K562 (cell line): Measurements from ENCODE around the gene SNX9. TPM values are rescaled to one million over a fixed set of nuclear protein-coding genes. Genes with fewer than 3 reads are reported as not detected.

ENCODE experiments used
- ATAC-seq: fragments of 200-7000 bp; cut with Tn5 transposase; 3 replicates; pipeline ENCODE4 v1.9.1; 2020; ENCODE audit warnings: moderate library complexity
- BruUV-seq: library from RNA; stranded (reverse); fragments of 400-500 nt; replicated peaks from 2 replicates; lab custom pipeline; 2021; lab: Mats Ljungman, UMichigan
- CTCF ChIA-PET: fragments of 300-600 bp; formaldehyde crosslinking; extraction: SDS; loops from one replicate; lab custom pipeline; 2021; ENCODE audit warnings: low intra/inter-chr PET ratio; lab: Yijun Ruan, JAX
- POLR2A ChIA-PET: fragments of 300-600, 350-650 bp; sonication (Branson Sonifier 250); formaldehyde crosslinking; extraction: SDS; loops from one replicate; lab custom pipeline; 2021; ENCODE audit warnings: antibody characterized with exemption, inconsistent platforms; lab: Yijun Ruan, JAX
- DNase-seq, 4 experiments: peaks; one replicate each; pipeline versions ENCODE4 v3.0.0 to v3.0.0-alpha.2; 2011 to 2018; ENCODE audit warnings: low spot score in 3 of 4, mixed read lengths in 3 of 4; ENCODE audit errors: extremely low read depth in 1 of 4
- FAIRE-seq: peaks from 2 replicates; lab custom pipeline; 2011; peaks lifted over from hg19 to GRCh38; lab: Jason Lieb, UNC
- H2AFZ ChIP-seq: 2 replicates; pipeline ENCODE4 v1.6.0; 2011; ENCODE audit warnings: low read depth, low read length, control low read depth, inconsistent platforms
- H3K27ac ChIP-seq: fragments of 200-600 bp; 3 replicates; pipeline ENCODE4 v1.8.0; 2011; ENCODE audit warnings: low read depth, mild to moderate bottlenecking, control low read depth, inconsistent platforms, low read length, moderate library complexity, mixed read lengths; ENCODE audit errors: extremely low read depth
- H3K27me3 ChIP-seq, 2 experiments: fragments of 300-600 bp in 1 of 2; 2 replicates in 1 of 2; 3 replicates in 1 of 2; pipeline versions ENCODE4 v1.6.0 to v1.8.0; 2011; ENCODE audit warnings: inconsistent platforms in 2 of 2, low read length in 2 of 2, mild to moderate bottlenecking in 1 of 2, mixed read lengths in 1 of 2, moderate library complexity in 1 of 2; ENCODE audit not compliant: control insufficient read depth in 2 of 2, insufficient read depth in 2 of 2
- H3K36me3 ChIP-seq: fragments of 300-600 bp; 3 replicates; pipeline ENCODE4 v1.8.0; 2011; ENCODE audit warnings: mild to moderate bottlenecking, low read length, inconsistent platforms; ENCODE audit not compliant: control insufficient read depth, insufficient read depth
- H3K4me1 ChIP-seq, 2 experiments: fragments of 200-600 bp in 1 of 2; replicated peaks in 1 of 2; 2 replicates in 1 of 2; 3 replicates in 1 of 2; pipeline versions ENCODE4 v1.5.1 to v1.8.0; 2011; ENCODE audit warnings: inconsistent platforms in 2 of 2, low read length in 2 of 2, mild to moderate bottlenecking in 1 of 2, mixed read lengths in 1 of 2, moderate library complexity in 1 of 2; ENCODE audit not compliant: control insufficient read depth in 2 of 2, insufficient read depth in 2 of 2
- H3K4me2 ChIP-seq: 2 replicates; pipeline ENCODE4 v1.6.1; 2011; ENCODE audit warnings: low read length, control low read depth, inconsistent platforms, mixed read lengths; ENCODE audit not compliant: insufficient read depth
- H3K4me3 ChIP-seq: fragments of 200-600 bp; sonication (generic), shearing (Covaris generic); 2 replicates; pipeline ENCODE4 v1.5.1; 2016; ENCODE audit warnings: control low read depth, inconsistent platforms
- H3K79me2 ChIP-seq: fragments of 200-600 bp; 3 replicates; pipeline ENCODE4 v1.8.0; 2011; ENCODE audit warnings: low read length, inconsistent platforms; ENCODE audit not compliant: control insufficient read depth, insufficient read depth
- H3K9ac ChIP-seq, 2 experiments: 2 replicates each; pipeline versions ENCODE4 v1.6.0 to v1.6.1; 2011; ENCODE audit warnings: low read depth in 2 of 2, low read length in 2 of 2, control low read depth in 1 of 2, inconsistent platforms in 1 of 2, mild to moderate bottlenecking in 1 of 2, mixed read lengths in 1 of 2; ENCODE audit not compliant: insufficient read depth in 1 of 2
- H3K9me1 ChIP-seq: one replicate; pipeline ENCODE4 v1.6.0; 2011; ENCODE audit warnings: inconsistent platforms, mild to moderate bottlenecking, low read length, moderate library complexity; ENCODE audit not compliant: control insufficient read depth, insufficient read depth
- H3K9me3 ChIP-seq: replicated peaks from 2 replicates; pipeline ENCODE4 v1.5.1; 2011; ENCODE audit warnings: low read depth, low read length, inconsistent platforms; ENCODE audit not compliant: control insufficient read depth, insufficient read depth
- H4K20me1 ChIP-seq: replicated peaks from 2 replicates; pipeline ENCODE4 v1.6.1; 2011; ENCODE audit warnings: low read length, inconsistent platforms, mixed read lengths; ENCODE audit not compliant: control insufficient read depth, insufficient read depth
- CSDE1 ChIP-seq, 2 experiments: fragments of 450-650 bp; IDR thresholded peaks; 2 replicates each; pipeline ENCODE4 v1.6.1; 2016; ENCODE audit warnings: mild to moderate bottlenecking in 1 of 2
- ELK3 ChIP-seq: fragments of 450-650 bp; formaldehyde crosslinking; IDR thresholded peaks from 2 replicates; pipeline ENCODE4 v1.4.0; 2020; ENCODE audit warnings: mild to moderate bottlenecking
- HDAC8 ChIP-seq: fragments of 450-650 bp; IDR thresholded peaks from 2 replicates; pipeline ENCODE4 v1.6.1; 2016; ENCODE audit warnings: mild to moderate bottlenecking, missing genetic modification characterization, moderate library complexity, missing compliant biosample characterization
- MEIS2 ChIP-seq: fragments of 450-650 bp; IDR thresholded peaks from 2 replicates; pipeline ENCODE4 v1.6.1; 2014; ENCODE audit warnings: mild to moderate bottlenecking; ENCODE audit not compliant: partially characterized antibody
- NR1H2 ChIP-seq: sonication (generic); formaldehyde crosslinking; IDR thresholded peaks from 2 replicates; pipeline ENCODE4 v1.4.0; 2020; ENCODE audit warnings: mild to moderate bottlenecking, missing genetic modification reagents
- SAFB2 ChIP-seq: fragments of 200-400 bp; formaldehyde crosslinking; IDR thresholded peaks from 2 replicates; pipeline ENCODE4 v1.6.1; 2018; ENCODE audit warnings: borderline replicate concordance, low read length, low read depth, moderate library complexity; ENCODE audit not compliant: severe bottlenecking
- SIN3B ChIP-seq: fragments of 450-650 bp; IDR thresholded peaks from 2 replicates; pipeline ENCODE4 v1.6.1; 2017; ENCODE audit warnings: low read depth, mild to moderate bottlenecking, moderate library complexity
- THRA ChIP-seq: fragments of 450-650 bp; IDR thresholded peaks from 2 replicates; pipeline ENCODE4 v1.6.1; 2017; ENCODE audit warnings: mild to moderate bottlenecking, moderate library complexity
- ZNF140 ChIP-seq: fragments of 250-450 bp; sonication (Bioruptor Pico); IDR thresholded peaks from 2 replicates; pipeline ENCODE4 v1.8.0; 2021; ENCODE audit warnings: moderate library complexity, mild to moderate bottlenecking, inconsistent platforms
- ZNF444 ChIP-seq: fragments of 250-450 bp; sonication (Bioruptor Pico); IDR thresholded peaks from 2 replicates; pipeline ENCODE4 v1.4.0; 2020; ENCODE audit warnings: mild to moderate bottlenecking, moderate library complexity
- ZNF644 ChIP-seq: fragments of 200-800 bp; sonication (Bioruptor generic); IDR thresholded peaks from 2 replicates; pipeline ENCODE4 v1.6.1; 2016; ENCODE audit warnings: low read depth, missing genetic modification characterization, missing compliant biosample characterization
- WGBS: fragments of 100-300 bp; shearing (Covaris generic); methylation state at CpG from one replicate; pipeline ENCODE4 v1.1.6; 2016; ENCODE audit warnings: low coverage, mixed read lengths; ENCODE audit not compliant: insufficient coverage; ENCODE audit errors: missing lambda C conversion rate; 5-methylcytosine and 5-hydroxymethylcytosine counted together
- in situ Hi-C: fragments of 300-500 bp; cut with MboI; formaldehyde crosslinking; loops from 4 replicates; pipeline ENCODE4 v1.15.0; 2018; ENCODE audit warnings: inconsistent platforms, mixed read lengths
- intact Hi-C: fragments of 100-400 bp; cut with micrococcal nuclease; formaldehyde crosslinking; loops from 2 replicates; pipeline ENCODE4 v1.14.2; 2022
- polyA plus RNA-seq, 8 experiments: library from polyadenylated mRNA; depleted of rRNA in 4 of 8; stranded (reverse) in 5 of 8; unstranded in 3 of 8; fragments of >200 nt; fragmentation: Nextera tagmentation in 2 of 8; fragmentation: Illumina TruSeq in 1 of 8; extraction: Ambion mirVana in 2 of 8; extraction: Trizol in 1 of 8; gene quantifications; 2 replicates each; pipeline versions ENCODE4 v1.2.1 to v1.2.3, GENCODE V29; 2011 to 2014; ENCODE audit warnings: inconsistent platforms in 1 of 8, missing spikeins in 1 of 8
- total RNA-seq, 7 experiments: library from RNA; depleted of rRNA in 6 of 7; stranded (reverse); fragments of >200 nt in 6 of 7; fragmentation: Illumina TruSeq in 2 of 7; extraction: Trizol in 2 of 7; gene quantifications; 2 replicates each; pipeline versions ENCODE4 v1.2.1 to v1.2.3, GENCODE V29; 2011 to 2021; ENCODE audit warnings: low replicate concordance in 1 of 7

SNX9 gene
- total and polyA plus RNA-seq, 9 of the 15 experiments (the other 6 are each of a cell fraction or from before 2014, with no cell fraction given) = 6.0 to 81.7 (median 57.1) TPM

- Histone ChIP-seq H4K20me1 (peaks cover 33% of the 10 kb centered on the region; the same call in 1 of the 2 replicates), H3K27ac (no peak overlapping the region), H3K9ac (peak overlapping the region in 1 of 2 experiments; percentile 47; a peak in 1 of 4 replicates), H3K9me1 (peaks cover 6% of the 10 kb centered on the region), H3K36me3 (0 out of 3 replicates have a peak, but pooled peaks cover 2% of the 10 kb centered on the region), H3K9me3 (no peaks in the 10 kb centered on the region), H3K4me3 (no peak overlapping the region), H3K79me2 (peaks cover 78% of the 10 kb centered on the region), H2AFZ (no peak overlapping the region), H3K27me3 (no peaks in the 10 kb centered on the region), H3K4me1 (peaks cover 19 to 20% of the 10 kb centered on the region in 2 experiments), H3K4me2 (no peak overlapping the region)
- TF ChIP-seq ELK3 (no peak), ZNF644 (tag) (no peak), THRA (no peak), ZNF444 (no peak), NR1H2 (CRISPR knock-in tag) (no peak), CSDE1 (IDR thresholded peaks at IDR 0.05) (no peak), HDAC8 (tag) (no peak), SIN3B (no peak), MEIS2 (no peak), SAFB2 (no peak), ZNF140 (CRISPR knock-in tag) (no peak)
- 85% methylated on average over 8 of the region's 8 CpGs for WGBS
- ATAC-seq = no peak
- no peak for FAIRE-seq
- no TSS peak for BruUV-seq
- intact Hi-C loops = loop anchor here (10.0 kb wide), 1 partner anchor 216 kb away; no protein-coding TSS in a partner anchor
- no peak for DNase-seq
- ChIA-PET CTCF (no interaction called here), POLR2A (interaction anchor here (0.7 to 2.3 kb wide), 4 partner anchors 10 to 42 kb away, joined by 3 to 8 read pairs (median 4); no protein-coding TSS in a partner anchor)
- in situ Hi-C loops = no loop called here
Measured at GRCh38 chr6:157988700-157989063, 165.6 kb downstream of the SNX9 start.
